ENCODE measurements around the gene CACNA1B. TPM values are rescaled to one million over a fixed set of nuclear protein-coding genes. Genes with fewer than 3 reads are reported as not detected.

The CACNA1B gene
- polyA plus RNA-seq, 4 donors: under 0.01 to 0.91 (median 0.18) TPM; not detected in 1

GRCh38 chr9:138020120-138020794 is 142.7 kb downstream of the CACNA1B start:
- no peak for FAIRE-seq
- Histone ChIP-seq H3K4me3 (ENCODE audit: low read depth in 1 of 3, low read length in 3 of 3) (no peak overlapping the region), H3K4me1 (ENCODE audit: control insufficient read depth in 3 of 3, insufficient read depth in 2 of 3, low read depth in 1 of 3, low read length in 2 of 3) (no peaks in the 10 kb centered on the region), H3K36me3 (ENCODE audit: control insufficient read depth in 3 of 3, insufficient read depth in 2 of 3, low read depth in 1 of 3, low read length in 3 of 3) (no peaks in the 10 kb centered on the region), H3K27me3 (ENCODE audit: control insufficient read depth in 3 of 3, insufficient read depth in 3 of 3, low read length in 3 of 3) (peaks cover 13 to 30% (median 28%) of the 10 kb centered on the region in 3 donors), H3K27ac (ENCODE audit: low read depth in 1 of 3, low read length in 2 of 3) (no peak overlapping the region), H3K9me3 (ENCODE audit: control insufficient read depth in 2 of 2, insufficient read depth in 1 of 2, low read depth in 1 of 2, low read length in 1 of 2) (no peaks in the 10 kb centered on the region)
- DNase-seq: no peak
- WGBS, 3 donors: 58 to 72% (median 62%) methylated on average over 12 to 13 of the region's 13 CpGs

- WGBS, 3 donors: 73 to 84% (median 80%) methylated on average over 5 of the region's 5 CpGs
- H3K27ac ChIP-seq (ENCODE audit: low read depth in 1 of 3, low read length in 2 of 3): no peak overlapping the region
- H3K27me3 ChIP-seq (ENCODE audit: control insufficient read depth in 3 of 3, insufficient read depth in 3 of 3, low read length in 3 of 3): peaks cover 14 to 31% (median 31%) of the 10 kb centered on the region in 3 donors
- no peak for DNase-seq
- H3K9me3 ChIP-seq (ENCODE audit: control insufficient read depth in 2 of 2, insufficient read depth in 1 of 2, low read depth in 1 of 2, low read length in 1 of 2): no peaks in the 10 kb centered on the region
- H3K4me1 ChIP-seq (ENCODE audit: control insufficient read depth in 3 of 3, insufficient read depth in 2 of 3, low read depth in 1 of 3, low read length in 2 of 3): no peaks in the 10 kb centered on the region
- no peaks in the 10 kb centered on the region for H3K36me3 ChIP-seq (ENCODE audit: control insufficient read depth in 3 of 3, insufficient read depth in 2 of 3, low read depth in 1 of 3, low read length in 3 of 3)
- no peak for FAIRE-seq
- no peak overlapping the region for H3K4me3 ChIP-seq (ENCODE audit: low read depth in 1 of 3, low read length in 3 of 3)
Observed at GRCh38 chr9:138020795-138021182, 143.2 kb downstream of the CACNA1B start.

GRCh38 chr9:138021251-138022056 is 143.9 kb downstream of the CACNA1B start:
- FAIRE-seq (no peak), DNase-seq (no peak)
- H3K4me3 ChIP-seq (ENCODE audit: low read depth in 1 of 3, low read length in 3 of 3): no peak overlapping the region
- H3K27me3 ChIP-seq (ENCODE audit: control insufficient read depth in 3 of 3, insufficient read depth in 3 of 3, low read length in 3 of 3): peaks cover 16 to 32% (median 31%) of the 10 kb centered on the region in 3 donors
- no peaks in the 10 kb centered on the region for H3K9me3 ChIP-seq (ENCODE audit: control insufficient read depth in 2 of 2, insufficient read depth in 1 of 2, low read depth in 1 of 2, low read length in 1 of 2)
- no peak overlapping the region for H3K27ac ChIP-seq (ENCODE audit: low read depth in 1 of 3, low read length in 2 of 3)
- no peaks in the 10 kb centered on the region for H3K36me3 ChIP-seq (ENCODE audit: control insufficient read depth in 3 of 3, insufficient read depth in 2 of 3, low read depth in 1 of 3, low read length in 3 of 3)
- 73 to 78% (median 74%) methylated on average over 15 of the region's 15 CpGs for WGBS, 3 donors
- H3K4me1 ChIP-seq (ENCODE audit: control insufficient read depth in 3 of 3, insufficient read depth in 2 of 3, low read depth in 1 of 3, low read length in 2 of 3): no peaks in the 10 kb centered on the region

GRCh38 chr9:138022121-138022741 is 144.6 kb downstream of the CACNA1B start:
- no peak for FAIRE-seq
- Histone ChIP-seq H3K36me3 (ENCODE audit: control insufficient read depth in 3 of 3, insufficient read depth in 2 of 3, low read depth in 1 of 3, low read length in 3 of 3) (no peaks in the 10 kb centered on the region), H3K4me3 (ENCODE audit: low read depth in 1 of 3, low read length in 3 of 3) (no peak overlapping the region), H3K9me3 (ENCODE audit: control insufficient read depth in 2 of 2, insufficient read depth in 1 of 2, low read depth in 1 of 2, low read length in 1 of 2) (no peaks in the 10 kb centered on the region), H3K27me3 (ENCODE audit: control insufficient read depth in 3 of 3, insufficient read depth in 3 of 3, low read length in 3 of 3) (peaks cover 16 to 32% (median 31%) of the 10 kb centered on the region in 3 donors), H3K27ac (ENCODE audit: low read depth in 1 of 3, low read length in 2 of 3) (no peak overlapping the region), H3K4me1 (ENCODE audit: control insufficient read depth in 3 of 3, insufficient read depth in 2 of 3, low read depth in 1 of 3, low read length in 2 of 3) (no peaks in the 10 kb centered on the region)
- 26 to 41% (median 33%) methylated on average over 16 to 17 of the region's 17 CpGs for WGBS, 3 donors
- DNase-seq: peak; percentile 5 to 29

- FAIRE-seq: no peak
- WGBS, 3 donors: 2 to 8% (median 7%) methylated on average over 35 to 69 of the region's 69 CpGs
- no peaks in the 10 kb centered on the region for H3K4me1 ChIP-seq (ENCODE audit: control insufficient read depth in 3 of 3, insufficient read depth in 2 of 3, low read depth in 1 of 3, low read length in 2 of 3)
- DNase-seq: peak in 1 of 2 donors; percentile 10
- no peaks in the 10 kb centered on the region for H3K36me3 ChIP-seq (ENCODE audit: control insufficient read depth in 3 of 3, insufficient read depth in 2 of 3, low read depth in 1 of 3, low read length in 3 of 3)
- H3K27me3 ChIP-seq (ENCODE audit: control insufficient read depth in 3 of 3, insufficient read depth in 3 of 3, low read length in 3 of 3): peaks cover 16 to 32% (median 31%) of the 10 kb centered on the region in 3 donors
- H3K27ac ChIP-seq (ENCODE audit: low read depth in 1 of 3, low read length in 2 of 3): no peak overlapping the region
- no peaks in the 10 kb centered on the region for H3K9me3 ChIP-seq (ENCODE audit: control insufficient read depth in 2 of 2, insufficient read depth in 1 of 2, low read depth in 1 of 2, low read length in 1 of 2)
- H3K4me3 ChIP-seq (ENCODE audit: low read depth in 1 of 3, low read length in 3 of 3): peak overlapping the region in 1 of 3 donors; percentile 29
Observed at GRCh38 chr9:138022756-138023393, 145.3 kb downstream of the CACNA1B start.

- no peak for FAIRE-seq
- no peaks in the 10 kb centered on the region for H3K9me3 ChIP-seq (ENCODE audit: control insufficient read depth in 2 of 2, insufficient read depth in 1 of 2, low read depth in 1 of 2, low read length in 1 of 2)
- H3K36me3 ChIP-seq (ENCODE audit: control insufficient read depth in 3 of 3, insufficient read depth in 2 of 3, low read depth in 1 of 3, low read length in 3 of 3): no peaks in the 10 kb centered on the region
- peaks cover 16 to 33% (median 31%) of the 10 kb centered on the region in 3 donors for H3K27me3 ChIP-seq (ENCODE audit: control insufficient read depth in 3 of 3, insufficient read depth in 3 of 3, low read length in 3 of 3)
- no peak overlapping the region for H3K27ac ChIP-seq (ENCODE audit: low read depth in 1 of 3, low read length in 2 of 3)
- H3K4me1 ChIP-seq (ENCODE audit: control insufficient read depth in 3 of 3, insufficient read depth in 2 of 3, low read depth in 1 of 3, low read length in 2 of 3): no peaks in the 10 kb centered on the region
- no peak for DNase-seq
- peak overlapping the region in 1 of 3 donors; percentile 29 for H3K4me3 ChIP-seq (ENCODE audit: low read depth in 1 of 3, low read length in 3 of 3)
- 5 to 9% (median 8%) methylated on average over 33 to 84 of the region's 84 CpGs for WGBS, 3 donors
Observed at GRCh38 chr9:138023394-138024124, 146.0 kb downstream of the CACNA1B start.

- Histone ChIP-seq H3K36me3 (ENCODE audit: control insufficient read depth in 3 of 3, insufficient read depth in 2 of 3, low read depth in 1 of 3, low read length in 3 of 3) (no peaks in the 10 kb centered on the region), H3K27ac (ENCODE audit: low read depth in 1 of 3, low read length in 2 of 3) (no peak overlapping the region), H3K4me3 (ENCODE audit: low read depth in 1 of 3, low read length in 3 of 3) (no peak overlapping the region), H3K4me1 (ENCODE audit: control insufficient read depth in 3 of 3, insufficient read depth in 2 of 3, low read depth in 1 of 3, low read length in 2 of 3) (no peaks in the 10 kb centered on the region), H3K27me3 (ENCODE audit: control insufficient read depth in 3 of 3, insufficient read depth in 3 of 3, low read length in 3 of 3) (peaks cover 16 to 35% (median 31%) of the 10 kb centered on the region in 3 donors), H3K9me3 (ENCODE audit: control insufficient read depth in 2 of 2, insufficient read depth in 1 of 2, low read depth in 1 of 2, low read length in 1 of 2) (no peaks in the 10 kb centered on the region)
- 85 to 91% (median 88%) methylated on average over 9 of the region's 9 CpGs for WGBS, 3 donors
- FAIRE-seq: no peak
- DNase-seq: no peak
Observed at GRCh38 chr9:138024131-138024530, 146.5 kb downstream of the CACNA1B start.
